GM21529 (cell line): ENCODE results near the gene NRDC.
"Not testable (repeated sequence)": the region's sequence is repeated elsewhere in the genome, so short reads cannot be mapped to it uniquely, and the experiment has no call there.

Experiments used
- ATAC-seq: cut with Tn5 transposase; IDR thresholded peaks from one replicate; pipeline ENCODE4 v1.9.1; 2021; ENCODE audit not compliant: unreplicated experiment

NRDC gene

DNA sequence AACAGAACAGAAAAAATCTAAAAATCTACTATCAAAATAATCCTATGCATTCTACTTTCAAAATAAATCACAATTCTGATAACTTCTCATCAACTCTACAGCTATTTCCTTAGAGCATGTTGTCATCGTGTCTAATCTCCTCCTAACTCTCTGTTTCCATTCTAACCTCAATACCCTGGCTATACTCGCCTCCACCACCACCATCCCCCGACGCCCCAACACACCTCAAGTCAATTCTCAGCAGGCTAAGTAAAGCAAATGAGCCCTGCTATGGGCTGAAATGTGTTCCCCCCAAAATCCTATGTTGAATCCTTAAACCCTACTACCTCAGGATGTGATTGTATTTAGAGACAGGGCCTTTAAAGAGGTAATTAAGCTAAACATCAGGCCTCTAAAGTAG lies 34.6 kb downstream of the NRDC start:
- no peak for ATAC-seq

DNA sequence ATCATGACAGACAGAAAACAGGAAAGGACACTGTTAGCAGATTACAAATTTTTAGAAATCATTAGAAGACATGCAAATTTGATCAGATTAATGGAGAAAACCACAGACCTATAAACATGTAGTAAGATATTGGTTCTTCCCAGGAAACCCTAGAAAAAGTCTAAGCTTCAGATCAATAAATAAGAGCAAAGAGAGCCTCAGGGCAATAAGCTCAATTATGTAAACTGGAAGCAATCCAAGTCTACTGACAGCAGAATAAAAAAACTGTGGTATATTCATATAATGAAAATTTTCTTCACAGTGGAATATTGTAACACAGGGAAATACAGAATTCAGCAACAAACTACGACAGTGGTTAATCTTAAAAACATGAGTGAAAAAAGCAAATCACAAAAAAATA lies 36.3 kb downstream of the NRDC start:
- no peak for ATAC-seq

DNA sequence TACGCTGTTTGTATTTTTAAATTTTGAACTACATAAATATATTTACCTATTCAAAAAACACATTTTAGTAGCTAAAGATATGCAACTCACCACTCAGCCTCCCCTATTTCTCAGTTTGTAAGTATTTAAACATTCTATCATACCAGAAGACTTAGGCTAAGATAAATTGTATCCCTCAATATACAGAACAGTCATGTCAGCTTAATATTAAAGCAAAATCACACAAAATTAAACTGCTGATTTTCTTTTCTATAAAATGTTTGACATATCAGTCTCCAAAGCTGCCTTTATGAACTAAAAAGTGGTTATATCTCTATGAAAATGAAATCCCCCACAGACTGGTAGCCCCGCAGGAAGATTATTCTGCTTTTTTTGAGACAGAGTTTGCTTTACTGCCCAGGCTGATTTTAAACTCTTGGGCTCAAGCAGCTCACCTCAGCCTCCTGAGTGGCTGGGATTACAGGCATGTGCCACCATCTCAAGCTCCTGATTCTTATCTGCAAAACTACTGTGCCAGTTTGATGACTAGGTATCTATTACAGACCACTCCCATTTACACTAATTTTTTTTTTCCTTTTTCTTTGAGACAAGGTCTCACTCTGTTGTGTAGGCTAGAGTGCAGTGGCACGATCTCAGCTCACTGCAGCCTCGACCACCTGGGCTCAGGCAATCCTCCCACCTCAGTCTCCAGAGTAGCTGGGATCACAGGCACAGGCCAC lies 37.6 kb downstream of the NRDC start:
- no peak for ATAC-seq

DNA sequence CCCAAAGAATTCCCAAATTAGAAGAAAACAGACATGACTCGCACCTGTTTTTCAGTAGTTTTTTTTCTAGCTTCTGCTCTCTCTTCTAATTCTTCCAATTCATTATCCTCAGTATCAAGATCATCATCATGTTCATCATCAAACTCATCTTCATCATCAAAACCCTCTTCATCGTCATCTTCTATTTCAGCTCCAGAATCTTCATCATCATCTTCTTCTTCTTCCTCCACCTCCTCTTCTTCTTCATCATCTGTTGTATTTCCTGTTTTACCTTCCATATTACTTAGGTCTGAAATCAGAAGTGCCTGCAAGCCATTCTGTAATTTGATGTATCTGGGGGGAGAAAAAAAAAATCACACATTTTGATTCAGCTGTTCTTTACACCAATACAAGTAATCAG lies 38.3 kb downstream of the NRDC start:
- ATAC-seq: no peak

GRCh38 chr1:51839094-51839493 lies 39.4 kb downstream of the NRDC start:
- no peak for ATAC-seq

DNA sequence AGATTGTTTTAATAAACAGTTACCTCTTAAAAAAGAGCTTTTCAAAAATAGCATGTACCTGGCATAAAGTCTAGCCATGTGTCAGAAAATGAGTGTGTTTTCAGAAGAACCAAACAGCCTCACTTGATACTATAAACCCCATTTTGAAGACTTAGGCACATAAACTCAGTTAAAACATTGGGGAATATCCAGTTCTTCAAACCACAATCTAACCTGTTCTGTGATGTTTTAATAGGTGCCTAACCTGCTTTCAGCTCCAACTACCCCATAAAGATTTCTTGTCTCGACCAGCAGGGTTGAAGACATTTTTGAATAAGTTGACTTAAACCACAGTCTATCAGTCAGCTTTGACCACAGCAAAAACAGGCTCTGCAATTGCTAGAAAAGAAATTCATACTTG lies 41.3 kb downstream of the NRDC start:
- no peak for ATAC-seq

GRCh38 chr1:51833700-51834099 lies 44.8 kb downstream of the NRDC start:
- no peak for ATAC-seq

DNA sequence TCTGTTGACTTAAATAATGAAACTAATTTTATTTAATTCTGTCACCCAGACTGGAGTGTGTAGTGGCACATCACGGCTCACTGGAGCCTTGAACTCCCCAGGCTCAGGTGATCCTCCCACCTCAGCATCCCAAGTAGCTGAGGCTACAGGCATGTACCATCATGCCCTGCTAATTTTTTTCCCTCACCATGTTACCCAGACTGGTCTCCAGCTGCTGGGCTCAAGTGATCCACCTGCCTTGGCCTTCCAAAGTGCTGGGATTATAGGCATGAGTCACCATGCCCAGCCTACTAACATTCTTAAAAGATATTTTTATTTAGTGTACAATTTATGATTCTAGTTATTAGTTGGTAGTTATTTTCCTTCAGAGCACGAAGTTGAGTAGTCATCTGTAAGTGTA lies 49.5 kb downstream of the NRDC start:
- no peak for ATAC-seq

GRCh38 chr1:51819810-51820209 lies 58.7 kb downstream of the NRDC start:
- ATAC-seq: no peak

DNA sequence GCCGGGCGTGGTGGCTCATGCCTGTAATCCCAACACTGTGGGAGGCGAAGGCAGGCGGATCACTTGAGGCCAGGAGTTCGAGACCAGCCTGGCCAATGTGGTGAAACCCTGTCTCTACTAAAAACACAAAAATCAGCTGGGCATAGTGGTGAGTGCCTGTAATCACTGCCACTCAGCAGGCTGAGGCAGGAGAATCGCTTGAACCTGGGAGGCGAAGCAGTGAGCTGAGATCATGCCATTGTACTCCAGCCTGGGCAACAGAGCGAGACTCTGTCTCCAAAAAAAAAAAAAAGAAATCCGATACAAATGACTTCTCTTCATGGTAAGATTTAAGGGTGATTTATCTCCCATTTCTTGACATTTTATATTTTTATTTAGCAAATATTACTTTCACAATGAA lies 59.5 kb downstream of the NRDC start:
- not testable (repeated sequence) for ATAC-seq

DNA sequence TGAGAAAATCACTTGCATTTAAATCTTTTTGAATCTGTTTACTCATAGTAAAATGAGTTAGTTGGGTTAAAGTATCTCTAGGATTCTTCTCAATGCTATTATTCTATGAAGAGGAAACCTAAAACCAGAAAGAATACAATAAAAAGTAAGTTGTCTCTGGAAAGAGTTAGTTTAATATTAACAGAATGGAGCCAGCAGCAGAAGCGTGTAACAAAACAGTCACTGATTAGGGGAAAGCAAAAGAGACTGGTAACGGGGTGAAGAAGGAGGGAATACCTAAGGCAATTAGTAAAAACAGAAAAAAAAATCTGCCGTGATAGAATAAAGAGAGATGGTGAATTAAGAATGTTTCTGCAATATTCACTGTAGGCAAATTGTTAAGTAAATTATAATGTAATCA lies 60.0 kb downstream of the NRDC start:
- ATAC-seq: no peak

DNA sequence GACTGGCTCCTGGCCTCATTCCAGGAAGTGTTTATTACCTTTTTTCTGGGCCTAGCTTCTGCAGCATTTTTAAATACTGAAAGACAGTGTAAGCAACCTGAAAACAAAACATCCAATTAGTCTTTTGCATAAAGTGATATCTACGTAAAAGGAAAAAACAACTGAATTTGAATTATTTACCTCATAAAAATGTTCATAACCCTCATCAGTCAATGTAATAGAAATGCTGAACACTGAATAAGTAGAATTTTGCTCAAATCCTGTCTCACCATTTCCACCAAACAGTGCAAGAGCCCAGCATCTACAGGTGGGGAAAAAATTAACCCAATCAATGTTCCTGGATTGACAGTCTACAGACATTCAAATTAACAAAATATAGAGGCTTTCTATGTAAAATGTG lies 64.0 kb downstream of the NRDC start:
- ATAC-seq: no peak

DNA sequence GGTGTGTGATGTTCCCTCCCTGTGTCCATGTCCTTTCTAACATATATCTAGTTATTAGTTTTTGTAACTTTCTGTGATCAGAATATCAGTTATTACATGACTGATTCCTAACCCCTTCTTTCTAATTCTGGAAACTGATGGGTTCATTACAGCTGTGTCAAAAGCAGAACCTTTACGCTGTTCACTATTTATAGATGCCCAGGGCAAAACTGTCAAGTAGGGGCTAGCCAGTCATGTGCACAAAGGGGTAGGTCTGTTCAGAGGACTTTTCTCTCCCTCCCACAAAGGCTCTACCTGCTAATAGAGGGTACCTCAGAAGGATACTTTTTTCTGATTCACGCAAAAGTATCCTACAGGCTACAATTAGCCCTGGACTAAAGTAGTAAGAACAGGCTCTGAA lies 79.2 kb downstream of the NRDC start:
- ATAC-seq: no peak

- no peak for ATAC-seq
Observed at GRCh38 chr1:51794868-51795267, 83.7 kb downstream of the NRDC start.

DNA sequence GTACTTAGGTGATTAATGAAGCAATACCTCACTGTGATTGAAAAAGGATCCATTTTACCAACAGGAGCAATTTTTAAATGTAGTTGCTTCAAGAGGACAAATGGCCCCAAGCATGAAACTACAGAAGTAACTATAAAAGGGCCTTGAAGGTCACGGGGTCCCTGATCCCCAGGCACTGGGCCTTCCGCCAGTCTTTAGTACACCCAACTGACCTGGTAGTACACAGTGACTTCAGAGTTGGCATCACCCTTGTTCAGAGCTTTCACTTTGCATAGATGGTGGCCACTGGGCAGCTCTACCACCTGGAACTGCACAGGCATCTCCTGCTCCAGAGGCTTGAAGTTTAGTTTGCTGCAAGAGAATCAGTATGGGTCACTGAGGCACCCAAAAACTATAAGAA lies 84.3 kb downstream of the NRDC start:
- no peak for ATAC-seq

GRCh38 chr1:51792864-51793263 lies 85.7 kb downstream of the NRDC start:
- no peak for ATAC-seq

- ATAC-seq: no peak
Observed at GRCh38 chr1:51791888-51792287, 86.6 kb downstream of the NRDC start.

DNA sequence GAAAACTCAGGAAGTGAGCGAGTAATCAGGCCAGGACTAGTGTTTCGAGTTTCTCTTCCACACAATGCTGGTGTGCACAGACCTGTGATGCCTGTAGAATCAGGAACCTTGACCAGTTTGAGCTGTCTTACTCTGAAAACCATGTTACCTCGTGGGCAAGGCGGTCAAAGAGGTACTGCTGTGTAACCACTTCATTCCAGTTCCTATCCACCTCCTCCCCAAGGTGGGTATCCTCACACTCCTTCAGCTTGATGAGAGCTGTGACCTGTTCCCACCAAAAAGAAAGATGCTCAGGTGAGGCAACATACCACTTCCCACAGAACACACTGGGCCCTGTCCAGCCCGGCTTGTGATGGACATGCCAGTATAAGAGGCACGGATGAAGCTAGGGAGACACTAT lies 88.1 kb downstream of the NRDC start:
- ATAC-seq: no peak

GRCh38 chr1:51789342-51789741 lies 89.2 kb downstream of the NRDC start:
- ATAC-seq: no peak

GRCh38 chr1:51788938-51789337 lies 89.6 kb downstream of the NRDC start:
- no peak for ATAC-seq

DNA sequence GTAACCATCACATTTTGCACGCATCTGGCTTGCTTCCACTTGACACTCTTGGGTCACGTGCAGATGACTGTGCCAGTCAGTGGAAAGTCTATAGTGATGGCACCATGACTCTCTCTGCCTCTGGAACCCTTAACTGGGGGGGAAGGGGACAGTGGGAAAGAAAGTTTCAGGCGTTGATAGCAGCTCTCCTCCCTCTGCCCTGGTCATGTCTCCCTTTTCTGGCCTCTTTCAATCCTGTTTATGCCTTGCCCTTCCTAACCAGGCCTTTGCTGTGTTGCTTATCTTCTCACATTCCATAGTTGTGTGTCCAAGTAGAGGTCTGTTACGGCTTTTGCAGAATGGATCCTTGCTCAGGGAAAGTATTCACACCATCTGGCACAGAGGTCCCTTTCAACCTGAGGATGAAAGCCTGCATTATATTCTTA lies 93.5 kb downstream of the NRDC start:
- no peak for ATAC-seq

DNA sequence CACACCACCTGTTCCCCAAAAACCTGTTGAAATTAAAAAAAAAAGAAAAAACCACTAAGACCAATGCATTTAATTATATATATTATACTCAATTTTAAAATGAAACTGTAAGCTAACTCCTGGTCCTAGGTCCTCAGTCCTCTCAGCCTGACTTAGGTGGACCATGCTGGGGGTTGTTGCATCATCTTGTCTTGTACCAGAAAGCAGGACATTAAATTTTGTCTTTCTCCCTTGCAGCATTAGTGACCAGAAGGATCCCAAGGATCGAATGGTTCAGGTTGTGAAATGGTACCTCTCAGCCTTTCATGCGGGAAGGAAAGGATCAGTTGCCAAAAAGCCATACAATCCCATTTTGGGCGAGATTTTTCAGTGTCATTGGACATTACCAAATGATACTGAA lies 97.6 kb downstream of the NRDC start:
- ATAC-seq: no peak

DNA sequence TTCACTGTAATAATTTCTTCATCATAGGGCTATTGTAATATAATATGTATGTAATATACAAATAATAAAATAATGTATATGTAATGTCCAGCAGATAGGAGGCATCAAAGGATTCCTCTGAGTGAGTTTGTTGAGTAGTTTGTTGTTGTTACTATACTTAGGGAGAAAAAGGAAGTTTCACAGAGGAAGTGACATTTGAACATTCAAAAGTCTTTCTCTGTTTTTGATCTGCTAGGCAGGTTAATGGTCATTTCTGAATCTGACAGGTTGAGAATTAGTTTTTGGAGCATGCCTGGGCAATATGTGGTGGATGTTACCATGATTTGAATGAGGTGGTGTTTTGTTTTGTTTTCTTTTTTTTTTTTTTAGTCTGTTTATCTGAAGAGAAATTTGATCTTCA lies 102.1 kb downstream of the NRDC start:
- ATAC-seq: peak; percentile 68
